Vagina (tissue), 2 donors: ENCODE measurements around the gene SPECC1L. TPM values are rescaled to one million over a fixed set of nuclear protein-coding genes. Genes with fewer than 3 reads are reported as not detected.

Experiments
- DNase-seq, 2 donors: peaks; one replicate each; pipeline ENCODE4 v3.0.0-alpha.2; 2017; ENCODE audit errors: extremely low spot score in 2 of 2
- H3K27ac ChIP-seq: fragments of 200-600 bp; sonication (generic); one replicate; pipeline ENCODE4 v1.5.1; 2019
- H3K27me3 ChIP-seq: fragments of 200-600 bp; sonication (generic); one replicate; pipeline ENCODE4 v1.5.1; 2019
- H3K36me3 ChIP-seq, 2 donors: fragments of 200-600 bp; sonication (generic); one replicate each; pipeline ENCODE4 v1.5.1; 2017 to 2019
- H3K4me1 ChIP-seq: fragments of 200-600 bp; sonication (generic); one replicate; pipeline ENCODE4 v1.5.1; 2019
- H3K4me3 ChIP-seq, 2 donors: fragments of 200-600 bp; sonication (generic); 1 replicate in 1 of 2; 2 replicates in 1 of 2; pipeline ENCODE4 v1.5.1; 2016 to 2019
- H3K9me3 ChIP-seq: fragments of 200-600 bp; sonication (generic); one replicate; pipeline ENCODE4 v1.5.1; 2019
- CTCF ChIP-seq, 3 experiments: fragments of 450-650 bp in 2 of 3; fragments of 200-600 bp in 1 of 3; sonication (generic) in 1 of 3; IDR thresholded peaks; one replicate each; pipeline ENCODE4 v1.5.1; 2017 to 2019; ENCODE audit warnings: antibody characterized with exemption in 3 of 3, mild to moderate bottlenecking in 2 of 3, moderate library complexity in 2 of 3
- POLR2A ChIP-seq, 2 donors: fragments of 450-650 bp; IDR thresholded peaks; one replicate each; pipeline ENCODE4 v1.6.1; 2017; ENCODE audit warnings: antibody characterized with exemption in 2 of 2, mild to moderate bottlenecking in 2 of 2, moderate library complexity in 2 of 2
- POLR2AphosphoS5 ChIP-seq, 2 donors: sonication (generic); formaldehyde crosslinking; IDR thresholded peaks; one replicate each; pipeline ENCODE4 v1.9.0; 2017; ENCODE audit warnings: antibody characterized with exemption in 2 of 2, mild to moderate bottlenecking in 2 of 2, low read depth in 1 of 2; ENCODE audit not compliant: insufficient read depth in 1 of 2
- intact Hi-C: fragments of 100-400 bp; cut with DNase I; formaldehyde crosslinking; loops from one replicate; pipeline ENCODE4 v1.15.1; 2023
- total RNA-seq: library from RNA; depleted of rRNA; stranded (reverse); fragments of >200 nt; gene quantifications from one replicate; pipeline ENCODE4 v1.2.3, GENCODE V29; 2016

SPECC1L gene
- total RNA-seq, 1 donor from 2014 or later = 38.8 TPM

GRCh38 chr22:24335496-24335895 lies 64.9 kb downstream of the SPECC1L start:
- Histone ChIP-seq H3K36me3 (peaks cover 0 to 49% of the 10 kb centered on the region in 2 donors), H3K4me3 (no peak overlapping the region), H3K9me3 (no peaks in the 10 kb centered on the region), H3K27ac (no peak overlapping the region), H3K27me3 (no peaks in the 10 kb centered on the region), H3K4me1 (no peaks in the 10 kb centered on the region)
- no peak for TF ChIP-seq POLR2AphosphoS5 (IDR thresholded peaks at IDR 0.05; ENCODE audit: insufficient read depth in 1 of 2, low read depth in 1 of 2)
- TF ChIP-seq CTCF (IDR thresholded peaks at IDR 0.05) = no peak
- TF ChIP-seq POLR2A (IDR thresholded peaks at IDR 0.05) = no peak
- no peak for DNase-seq
- intact Hi-C loops = no loop called here

- peaks cover 0 to 67% of the 10 kb centered on the region in 2 donors for H3K36me3 ChIP-seq
- no peak overlapping the region for H3K4me3 ChIP-seq
- no peaks in the 10 kb centered on the region for H3K27me3 ChIP-seq
- H3K9me3 ChIP-seq = no peaks in the 10 kb centered on the region
- TF ChIP-seq POLR2A (IDR thresholded peaks at IDR 0.05) (no peak), POLR2AphosphoS5 (IDR thresholded peaks at IDR 0.05; ENCODE audit: insufficient read depth in 1 of 2, low read depth in 1 of 2) (no peak), CTCF (IDR thresholded peaks at IDR 0.05) (no peak)
- DNase-seq = no peak
- no peaks in the 10 kb centered on the region for H3K4me1 ChIP-seq
- no peak overlapping the region for H3K27ac ChIP-seq
- intact Hi-C loops = no loop called here
Observed at GRCh38 chr22:24337894-24338645, 67.4 kb downstream of the SPECC1L start.

GRCh38 chr22:24338726-24339451 lies 68.3 kb downstream of the SPECC1L start:
- no peak overlapping the region for H3K27ac ChIP-seq
- no peaks in the 10 kb centered on the region for H3K27me3 ChIP-seq
- TF ChIP-seq POLR2AphosphoS5 (IDR thresholded peaks at IDR 0.05; ENCODE audit: insufficient read depth in 1 of 2, low read depth in 1 of 2) = no peak
- TF ChIP-seq CTCF (IDR thresholded peaks at IDR 0.05) = no peak
- no peak for TF ChIP-seq POLR2A (IDR thresholded peaks at IDR 0.05)
- intact Hi-C loops = no loop called here
- H3K4me1 ChIP-seq = no peaks in the 10 kb centered on the region
- H3K4me3 ChIP-seq = no peak overlapping the region
- DNase-seq = no peak
- H3K9me3 ChIP-seq = no peaks in the 10 kb centered on the region
- peaks cover 0 to 72% of the 10 kb centered on the region in 2 donors for H3K36me3 ChIP-seq

GRCh38 chr22:24339452-24339747 lies 68.8 kb downstream of the SPECC1L start:
- Histone ChIP-seq H3K36me3 (peaks cover 0 to 72% of the 10 kb centered on the region in 2 donors), H3K4me1 (no peaks in the 10 kb centered on the region), H3K9me3 (no peaks in the 10 kb centered on the region), H3K27me3 (no peaks in the 10 kb centered on the region), H3K4me3 (no peak overlapping the region), H3K27ac (no peak overlapping the region)
- DNase-seq = no peak
- TF ChIP-seq CTCF (IDR thresholded peaks at IDR 0.05) (no peak), POLR2AphosphoS5 (IDR thresholded peaks at IDR 0.05; ENCODE audit: insufficient read depth in 1 of 2, low read depth in 1 of 2) (no peak), POLR2A (IDR thresholded peaks at IDR 0.05) (no peak)
- intact Hi-C loops = no loop called here

- TF ChIP-seq POLR2A (IDR thresholded peaks at IDR 0.05) (no peak), CTCF (IDR thresholded peaks at IDR 0.05) (no peak), POLR2AphosphoS5 (IDR thresholded peaks at IDR 0.05; ENCODE audit: insufficient read depth in 1 of 2, low read depth in 1 of 2) (no peak)
- H3K27me3 ChIP-seq = no peaks in the 10 kb centered on the region
- no peak overlapping the region for H3K27ac ChIP-seq
- peaks cover 0 to 68% of the 10 kb centered on the region in 2 donors for H3K36me3 ChIP-seq
- intact Hi-C loops = loop anchor here (10.0 kb wide), 1 partner anchor 783 kb away; no protein-coding TSS in a partner anchor
- no peaks in the 10 kb centered on the region for H3K4me1 ChIP-seq
- no peak overlapping the region for H3K4me3 ChIP-seq
- DNase-seq = no peak
- H3K9me3 ChIP-seq = no peaks in the 10 kb centered on the region
Observed at GRCh38 chr22:24341627-24342026, 71.0 kb downstream of the SPECC1L start.
